ENCODE results near the gene MYOF.

- no peak for TF ChIP-seq CTCF (IDR thresholded peaks at IDR 0.05)
- TF ChIP-seq POLR2A (IDR thresholded peaks at IDR 0.05): no peak
Measured at GRCh38 chr10:93503075-93503474, 20.9 kb upstream of the MYOF start.
